Hematopoietic multipotent progenitor cell treated with erythropoietin and hydrocortisone succinate and interleukin-3 and kit ligand, for 8 days (in vitro differentiated cells): ENCODE results near the gene TNIK.

Experiments used
- DNase-seq: peaks from one replicate; pipeline ENCODE4 v3.0.0-alpha.2; 2015

TNIK gene

DNA sequence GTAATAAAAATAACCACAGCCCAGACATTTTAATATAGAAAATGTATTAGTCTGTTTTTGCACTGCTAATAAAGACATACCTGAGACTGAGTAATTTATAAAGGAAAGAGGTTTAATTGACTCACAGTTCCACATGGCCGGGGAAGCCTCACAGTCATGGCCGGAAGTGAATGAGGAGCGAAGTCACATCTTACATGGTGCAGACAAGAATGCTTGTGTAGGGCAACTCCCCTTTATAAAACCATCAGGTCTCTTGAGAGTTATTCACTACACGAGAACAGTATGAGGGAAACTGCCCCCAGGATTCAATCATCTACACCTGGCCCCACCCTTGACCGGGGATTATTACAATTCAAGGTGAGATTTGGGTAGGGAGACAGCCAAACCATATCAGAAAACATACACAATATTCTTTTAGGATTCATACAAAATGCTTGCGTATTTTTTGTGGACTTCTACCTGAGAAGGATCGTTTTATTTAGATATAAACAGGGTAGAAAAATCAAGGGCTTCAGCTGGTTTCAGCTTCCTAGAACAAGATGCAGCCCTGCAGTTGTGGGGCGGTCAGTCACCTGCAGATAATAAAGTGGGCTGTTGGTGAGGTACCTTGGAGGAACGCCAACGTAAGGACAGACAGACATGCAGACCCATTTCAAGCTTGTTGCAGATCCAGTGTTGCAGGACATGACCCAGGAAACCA, 101.9 kb downstream of the TNIK start:
- no peak for DNase-seq

DNA sequence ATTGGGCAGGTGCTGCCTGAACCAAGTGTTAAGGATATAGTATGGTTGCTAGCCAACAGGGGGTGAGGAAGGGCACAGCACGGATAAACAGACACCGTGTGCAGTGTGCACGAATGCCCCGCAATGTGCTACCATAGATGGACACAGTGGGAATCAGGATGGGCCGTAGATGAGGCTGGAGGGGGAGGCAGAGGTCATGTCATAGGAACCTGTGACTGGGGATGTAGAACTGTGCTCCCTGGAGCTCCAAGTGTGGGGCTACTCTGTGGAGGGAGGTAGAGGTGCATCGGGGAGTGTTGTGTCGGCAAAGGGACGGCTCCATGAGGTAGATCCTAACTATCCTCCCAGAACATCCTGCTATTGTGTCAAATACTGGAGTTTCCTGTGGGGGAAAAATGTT, 102.5 kb downstream of the TNIK start:
- DNase-seq, result no peak

DNA sequence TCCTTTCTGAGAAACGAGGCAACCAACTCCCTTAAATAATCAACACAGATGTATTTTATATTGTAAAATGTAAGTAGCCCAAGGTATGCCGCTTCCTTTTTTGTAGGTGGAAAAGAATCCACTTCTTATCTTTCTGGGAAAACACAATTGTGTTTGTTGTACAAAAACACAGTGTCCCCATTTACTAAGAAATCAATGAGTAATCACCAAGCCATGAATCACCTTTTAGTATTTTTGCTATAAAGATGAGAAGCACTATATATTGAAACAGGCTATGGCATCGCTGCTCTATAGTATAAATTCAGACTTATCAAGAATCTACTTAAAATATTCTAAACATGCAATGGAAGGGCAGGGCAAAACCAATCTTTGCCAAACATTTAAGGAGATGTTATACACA, 104.0 kb downstream of the TNIK start:
- DNase-seq, result no peak

DNA sequence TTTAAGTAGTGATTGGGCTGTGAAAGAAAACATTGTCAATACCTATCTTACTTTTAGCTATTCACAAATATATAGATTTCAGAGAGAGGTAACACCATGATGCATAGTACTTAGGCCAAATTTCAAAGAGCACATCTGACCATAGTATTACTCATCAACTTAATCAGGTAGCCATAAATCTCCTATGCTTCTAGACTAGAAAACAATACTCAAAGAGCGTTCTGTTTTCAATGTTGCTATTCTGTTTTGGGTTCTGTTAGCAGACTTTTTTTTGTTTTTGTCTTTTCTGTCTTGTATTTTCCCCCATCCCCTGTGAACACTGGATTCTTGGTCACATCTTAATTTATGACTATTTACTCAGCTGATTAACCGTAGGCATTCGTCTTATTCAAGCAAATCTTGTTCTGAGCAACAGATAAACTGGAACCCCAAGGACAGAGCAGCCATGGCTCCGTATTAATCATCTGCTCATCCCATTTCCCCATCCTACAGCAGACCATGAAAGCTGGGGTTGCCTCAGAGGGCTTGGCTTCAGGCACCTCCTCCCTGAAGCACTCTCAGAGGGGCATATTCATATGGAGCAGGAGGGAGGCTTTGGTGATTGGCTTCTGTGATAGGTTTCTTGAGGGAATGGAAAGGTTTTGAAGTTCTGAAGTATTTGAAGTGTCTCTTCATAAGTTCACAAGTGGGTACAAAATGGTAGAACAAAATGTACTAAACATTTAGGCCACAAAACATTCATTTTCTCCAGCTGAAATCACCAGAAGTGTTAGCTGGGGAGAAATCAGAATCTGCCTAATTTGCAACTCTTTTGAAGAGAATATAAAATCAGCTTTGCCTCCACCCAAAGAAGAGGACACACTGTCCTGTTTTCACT, 105.3 kb downstream of the TNIK start:
- DNase-seq, result no peak

DNA sequence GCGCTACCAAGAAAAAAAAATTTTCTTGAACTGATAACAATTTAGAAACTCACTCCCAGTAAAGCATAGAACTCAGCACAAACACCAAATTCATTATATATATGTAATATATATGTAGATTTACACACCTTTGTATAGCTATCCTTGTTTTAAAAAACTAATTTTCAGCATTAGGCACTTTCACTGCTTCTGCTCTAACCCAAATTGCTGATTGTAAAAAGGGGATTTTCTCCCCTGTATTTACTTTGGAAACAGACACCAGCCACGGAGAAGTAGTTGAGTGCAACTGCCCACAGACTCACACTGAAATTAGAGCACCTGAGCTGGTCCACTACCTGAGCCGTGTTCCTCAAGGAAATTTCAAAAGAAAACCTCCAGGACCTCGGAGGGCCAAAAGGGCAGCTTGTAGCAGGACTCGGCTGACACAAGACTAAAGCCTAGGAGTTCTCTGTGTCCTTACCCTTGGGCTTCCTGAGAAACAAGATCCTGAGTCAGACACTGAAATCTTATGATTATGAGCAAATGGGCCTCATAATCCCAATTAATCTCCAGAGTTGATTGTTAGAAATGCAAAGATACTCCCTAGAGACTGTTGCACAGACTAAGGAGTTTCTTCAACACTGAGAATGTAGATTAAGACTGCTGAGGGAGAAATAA, 106.0 kb downstream of the TNIK start:
- no peak for DNase-seq

DNA sequence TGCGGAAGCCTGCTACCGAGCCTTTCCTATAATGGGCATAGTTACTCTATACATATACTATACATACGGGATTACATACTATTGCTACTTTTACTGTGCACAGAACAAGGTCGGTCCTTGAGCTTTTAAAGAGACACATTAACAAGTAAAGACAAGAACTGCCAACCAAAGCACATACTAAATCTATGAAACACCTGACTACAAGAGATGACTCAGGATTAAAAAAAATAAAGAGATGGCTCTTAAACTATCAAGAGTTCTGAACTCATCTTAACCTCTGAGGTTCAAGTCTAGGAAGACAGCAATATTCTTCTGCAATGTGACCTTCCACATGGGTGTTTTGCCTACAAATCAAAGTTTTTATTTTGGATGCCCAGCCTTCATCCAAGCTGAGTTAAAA, 106.8 kb downstream of the TNIK start:
- DNase-seq, result no peak

DNA sequence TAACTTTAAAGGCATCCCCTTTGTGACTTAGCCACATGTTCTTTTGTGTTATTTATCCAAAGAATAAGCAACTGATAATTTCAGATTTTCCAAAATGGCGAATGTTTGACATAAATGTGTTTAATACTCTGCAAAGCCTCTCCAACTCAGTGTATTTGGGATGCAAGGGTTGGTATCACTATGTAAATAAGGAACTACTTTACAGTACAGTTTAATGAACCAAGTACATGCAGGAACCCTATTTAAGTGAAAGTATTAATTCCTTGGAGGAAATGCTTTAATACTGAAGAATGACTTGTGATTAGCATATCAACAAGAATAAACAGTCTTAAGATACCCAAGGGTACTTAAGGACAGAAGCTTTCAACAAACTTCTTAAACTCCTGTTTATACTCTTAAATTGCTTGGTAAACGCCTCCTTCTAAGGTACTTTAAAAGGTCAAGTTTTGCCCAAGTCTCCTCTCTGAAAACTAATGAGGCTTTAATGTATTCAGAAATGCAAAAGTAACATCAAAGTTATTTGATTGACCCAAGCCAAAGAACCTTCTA, 107.7 kb downstream of the TNIK start:
- no peak for DNase-seq

DNA sequence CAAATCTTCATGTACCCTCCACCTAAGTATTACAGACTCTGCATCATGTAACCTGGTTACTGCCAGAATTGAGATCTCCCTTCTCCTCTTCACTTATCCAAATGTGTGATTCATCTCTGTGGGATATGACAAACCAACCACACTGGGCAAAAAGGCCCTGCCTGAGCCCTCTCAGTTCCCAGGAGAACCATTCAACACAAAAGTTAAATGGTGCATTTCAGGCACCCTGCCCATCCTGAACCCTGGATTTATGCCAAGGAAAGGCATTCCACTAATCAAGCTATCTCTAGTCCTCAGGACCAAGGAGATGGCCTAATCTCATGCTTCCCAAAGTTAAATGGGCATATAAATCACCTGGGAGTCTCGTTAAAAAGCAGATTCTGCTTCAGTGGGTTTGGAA, 108.5 kb downstream of the TNIK start:
- peak; percentile 39 for DNase-seq

DNA sequence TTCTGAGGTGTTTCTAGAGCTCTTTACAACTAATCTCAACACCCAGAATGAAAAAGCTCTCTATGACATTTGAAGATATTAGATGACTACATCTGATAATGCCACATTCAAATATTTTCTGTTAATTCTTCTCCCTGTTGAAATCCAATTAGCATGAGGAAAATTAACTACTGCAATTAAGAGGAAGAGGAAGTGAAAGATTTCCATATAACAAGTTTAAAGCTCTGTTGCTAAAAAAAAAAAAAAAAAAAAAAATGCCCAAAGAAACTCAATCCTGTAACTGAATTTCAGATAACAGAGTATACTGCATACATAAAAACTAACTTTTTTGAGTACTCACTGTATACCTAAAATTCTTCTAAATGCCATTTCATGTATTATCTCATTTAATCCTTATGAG, 109.8 kb downstream of the TNIK start:
- DNase-seq, result no peak

DNA sequence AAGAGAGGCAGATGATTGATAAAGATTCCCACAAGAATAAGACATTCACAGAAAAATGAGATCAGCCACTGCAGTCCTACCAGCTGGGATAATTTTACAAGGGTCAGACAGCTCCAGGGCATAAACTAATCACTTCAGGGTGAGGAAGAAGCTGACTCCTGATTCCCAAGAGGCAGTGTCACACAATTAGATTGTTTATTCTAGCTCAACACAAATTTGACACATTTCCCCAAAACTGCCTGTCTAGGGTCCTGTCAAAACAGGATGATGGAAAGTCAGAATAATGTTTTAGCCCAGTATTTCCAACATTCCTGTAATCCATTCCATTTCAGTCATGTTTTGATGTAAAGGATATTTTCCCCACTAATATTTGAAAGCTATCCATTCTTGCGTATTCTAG, 110.8 kb downstream of the TNIK start:
- DNase-seq, result no peak

DNA sequence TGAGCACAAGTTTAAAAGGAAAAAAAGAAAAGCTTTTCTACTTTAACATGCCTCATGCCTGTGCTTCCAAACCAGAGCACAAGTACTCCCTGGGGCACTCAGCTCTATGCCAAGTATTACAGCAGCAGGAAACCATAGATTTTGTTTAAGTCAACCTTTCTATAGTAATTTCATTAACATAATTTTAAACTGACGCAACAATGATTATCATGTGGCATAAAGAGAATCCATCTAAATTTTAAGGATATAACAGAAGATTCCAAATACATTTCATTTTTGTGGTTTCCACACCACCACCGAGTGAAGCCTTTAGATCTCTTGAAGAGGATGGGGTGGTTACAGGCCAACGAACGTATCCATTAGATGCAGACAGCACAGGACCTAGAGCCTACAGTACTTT, 112.1 kb downstream of the TNIK start:
- DNase-seq, result no peak

DNA sequence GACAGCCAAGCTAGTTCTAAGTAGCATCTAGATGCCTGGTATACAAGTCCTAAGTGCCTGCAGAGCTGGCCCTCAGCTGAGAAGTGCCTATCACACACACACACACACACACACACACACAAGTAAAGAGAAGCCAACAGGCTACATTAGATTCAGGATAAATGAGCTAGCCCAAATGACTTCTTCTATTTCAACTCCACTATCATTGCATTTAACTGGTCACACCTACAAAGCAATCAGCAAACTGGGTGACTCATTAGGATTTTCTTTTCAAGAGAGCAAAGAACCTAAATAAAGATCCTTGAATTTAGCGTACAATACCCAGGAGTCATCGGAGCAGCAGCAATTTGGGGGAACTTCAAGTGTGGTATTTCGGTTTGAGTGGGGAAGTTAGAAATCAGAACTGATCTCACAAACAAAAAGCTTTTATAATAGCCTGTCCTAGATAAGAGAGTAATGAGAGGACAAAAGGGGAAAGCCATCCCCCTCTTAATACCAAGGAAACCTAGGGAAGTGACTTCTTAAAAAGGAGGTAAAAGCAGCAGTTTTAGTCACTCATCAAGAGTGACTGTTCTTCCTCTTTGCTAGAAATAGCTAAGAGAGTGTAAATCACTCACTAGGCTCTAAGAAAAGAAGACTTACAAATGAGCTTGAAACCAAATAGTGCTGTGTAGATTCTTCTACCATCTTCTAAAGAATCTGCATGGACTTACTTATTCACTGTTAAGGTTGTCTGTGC, 112.7 kb downstream of the TNIK start:
- DNase-seq, result peak; percentile 41

DNA sequence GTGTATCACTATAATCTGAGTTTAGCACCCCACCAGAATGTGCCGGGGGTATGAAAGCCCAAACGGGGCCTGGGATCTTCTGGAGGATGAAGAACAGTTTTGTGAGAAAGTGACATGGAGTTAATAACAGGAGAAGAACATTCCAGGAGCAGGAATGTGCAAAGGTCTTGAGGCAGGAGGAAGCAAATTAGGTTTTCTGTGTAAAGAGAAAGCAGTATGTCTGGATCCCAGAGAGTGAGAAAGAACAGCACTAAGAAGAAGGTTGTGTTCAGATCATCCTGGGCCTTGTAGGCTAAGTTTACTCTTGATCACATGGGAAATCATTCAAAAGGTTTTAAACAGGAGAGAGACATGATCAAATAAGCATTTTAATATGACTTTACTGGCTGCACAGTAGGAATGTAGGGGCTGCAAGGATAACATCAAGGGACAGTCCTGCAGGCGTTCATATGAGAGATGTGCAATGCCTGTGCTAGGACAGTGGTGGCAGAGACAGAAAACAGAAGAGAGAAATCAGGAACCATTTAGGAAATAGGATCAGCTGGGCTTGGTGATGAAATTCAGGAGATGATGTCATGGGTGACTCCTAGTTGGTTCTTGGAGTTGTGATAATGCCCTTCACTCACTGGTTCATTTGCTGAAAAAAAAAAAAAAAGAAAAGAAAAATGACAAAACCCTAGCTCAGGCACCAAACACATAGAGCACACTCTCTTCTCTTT, 113.5 kb downstream of the TNIK start:
- DNase-seq, result peak; percentile 14

DNA sequence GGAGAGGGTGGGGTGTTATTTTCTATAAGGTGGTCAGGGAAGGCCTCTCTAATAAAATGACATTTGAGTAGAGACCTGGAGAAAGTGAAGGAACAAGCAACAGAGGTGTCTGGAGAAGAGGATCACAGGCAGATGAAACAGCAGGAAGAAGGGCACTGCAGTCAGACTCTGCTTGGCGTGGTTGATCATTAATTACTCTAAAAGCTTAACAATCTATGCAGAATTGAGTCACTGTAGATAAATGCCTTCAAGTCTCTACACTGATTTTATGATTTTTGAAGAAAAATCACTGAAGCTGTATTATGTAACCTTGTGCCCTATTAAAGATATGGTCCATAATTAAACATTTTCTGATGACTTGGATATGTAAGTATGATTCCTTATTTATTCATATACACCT, 114.2 kb downstream of the TNIK start:
- no peak for DNase-seq

DNA sequence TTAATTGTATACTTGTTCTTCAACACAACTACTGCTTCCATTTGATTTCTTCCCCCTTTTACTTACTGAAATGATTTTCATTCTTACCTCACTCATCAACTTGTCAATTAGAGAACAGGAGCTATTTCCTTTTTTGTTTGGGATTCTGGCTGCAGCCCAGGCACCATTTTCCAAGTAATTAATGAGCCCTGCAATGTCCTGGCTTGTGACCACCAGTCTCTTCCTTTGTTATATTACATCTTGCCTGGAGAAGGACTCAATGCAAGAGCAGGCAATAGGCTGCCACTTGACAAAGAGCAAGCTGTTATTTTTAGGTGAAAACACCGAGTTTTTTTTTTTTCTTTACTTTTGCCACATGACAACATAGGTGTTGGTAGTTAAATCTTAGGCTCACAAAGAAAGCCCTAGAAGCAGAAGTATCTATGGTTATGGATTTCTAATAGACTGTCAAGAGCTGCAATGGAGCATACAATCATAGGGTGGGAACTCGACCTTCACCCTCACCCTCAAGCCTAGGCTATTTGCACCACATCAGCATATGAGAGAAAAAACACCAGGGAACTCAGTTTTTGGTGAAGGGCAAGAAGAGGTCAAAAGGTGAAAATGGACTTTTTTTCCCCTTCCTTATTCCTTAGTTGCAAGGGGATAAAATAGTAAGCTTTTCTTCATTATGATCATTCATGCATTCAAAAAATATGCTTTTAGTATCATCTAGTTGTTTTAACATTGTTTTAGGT, 114.9 kb downstream of the TNIK start:
- DNase-seq, result no peak

DNA sequence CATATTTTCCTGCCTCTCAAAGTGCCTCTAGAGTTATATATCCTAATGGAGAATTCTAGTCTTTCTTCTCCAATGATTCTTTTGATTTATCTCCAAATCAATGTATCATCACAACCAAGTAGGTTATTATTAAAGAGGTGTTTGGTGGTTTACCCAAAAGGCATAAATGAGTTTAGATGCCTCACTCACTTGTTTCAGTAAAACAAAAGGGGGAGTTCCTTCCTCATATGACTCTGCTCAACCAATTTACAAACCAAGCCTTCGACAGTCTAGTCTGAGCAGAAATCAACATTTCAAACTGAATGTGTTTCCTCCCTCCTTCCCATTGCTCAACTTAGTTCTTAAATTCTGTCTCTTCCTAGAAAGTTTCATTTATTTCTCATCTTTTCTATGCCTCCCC, 116.5 kb downstream of the TNIK start:
- DNase-seq, result no peak

DNA sequence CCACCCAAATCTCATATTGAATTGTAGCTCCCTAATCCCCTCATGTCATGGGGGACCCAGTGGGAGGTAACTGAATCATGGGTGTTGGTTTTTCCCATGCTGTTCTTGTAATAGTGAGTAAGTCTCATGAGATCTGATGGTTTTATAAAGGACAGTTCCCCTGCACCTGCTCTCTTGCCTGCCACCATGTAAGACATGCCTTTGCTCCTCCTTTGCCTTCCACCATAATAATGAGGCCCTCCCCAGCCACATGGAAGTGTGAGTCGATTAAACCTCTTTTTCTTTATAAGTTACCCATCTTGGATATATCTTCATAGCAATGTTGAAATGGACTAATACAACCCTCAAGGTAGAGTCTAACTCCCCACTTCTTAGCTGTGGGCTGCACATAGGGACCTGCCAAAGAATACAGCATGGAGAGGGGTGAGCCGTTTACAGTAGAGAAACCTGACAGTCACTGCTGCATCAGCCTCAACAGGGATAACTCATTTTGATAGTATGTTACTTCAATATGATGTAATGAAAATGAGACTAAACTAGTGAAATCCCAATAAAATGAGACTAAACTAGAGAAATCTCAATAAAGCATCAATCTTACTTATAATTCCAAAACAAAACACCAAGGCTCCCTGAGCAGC, 117.3 kb downstream of the TNIK start:
- no peak for DNase-seq

DNA sequence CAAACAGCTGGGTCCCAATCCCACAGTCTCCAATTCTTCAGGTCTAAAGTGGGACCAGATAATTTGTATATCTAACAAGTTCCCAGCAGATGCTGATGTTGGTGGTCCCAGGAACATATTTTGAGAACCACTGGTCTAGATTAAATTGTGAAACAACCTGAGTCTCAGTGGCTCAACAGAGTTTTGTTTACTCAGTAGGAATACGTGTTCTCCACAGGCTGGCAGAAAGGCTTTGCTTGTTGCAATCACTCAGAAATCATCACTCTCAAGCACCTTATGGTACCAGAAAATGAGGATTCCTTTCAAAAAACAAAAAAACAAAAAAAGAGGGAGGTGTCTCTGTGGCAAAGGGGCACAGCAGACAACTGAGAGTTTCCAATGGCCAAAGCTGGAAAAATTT, 118.0 kb downstream of the TNIK start:
- no peak for DNase-seq

DNA sequence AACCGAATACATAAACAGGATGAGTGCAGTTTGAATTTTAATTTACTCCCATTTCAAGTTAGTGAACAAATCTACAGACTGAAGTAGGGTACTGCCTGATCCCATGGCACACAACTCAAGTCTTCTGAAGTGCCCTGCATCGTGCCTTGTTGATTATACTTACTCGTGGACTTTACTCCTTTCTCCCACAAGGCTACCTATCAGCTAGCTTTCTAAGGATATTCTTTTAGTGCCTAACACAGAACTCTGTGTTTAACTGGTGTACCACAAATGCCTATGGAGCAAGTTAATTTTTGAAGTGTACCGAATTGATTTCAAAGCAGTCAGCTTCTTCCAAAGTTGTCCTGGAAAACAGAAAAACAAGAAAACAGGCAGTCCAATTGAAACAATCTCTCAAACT, 119.8 kb downstream of the TNIK start:
- DNase-seq, result no peak

DNA sequence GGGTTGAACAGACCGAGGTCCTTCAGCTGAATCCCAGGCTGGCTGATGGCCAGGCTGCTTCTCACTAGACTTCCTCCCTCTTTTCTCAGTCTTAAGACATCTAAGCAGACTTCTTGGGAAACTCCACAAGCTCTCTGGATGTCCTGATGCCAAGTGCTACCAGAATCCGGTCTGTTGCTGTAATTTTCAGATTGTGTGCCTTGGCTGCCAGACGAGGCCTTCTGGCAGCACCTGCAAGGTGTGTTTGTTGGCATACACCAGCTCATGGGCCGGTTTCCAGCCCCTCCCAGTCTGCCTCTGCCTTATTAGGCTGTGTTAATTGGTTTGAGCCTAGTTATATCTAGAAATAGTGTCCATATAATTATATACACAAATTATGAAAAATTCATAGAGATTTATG, 120.6 kb downstream of the TNIK start:
- no peak for DNase-seq

DNA sequence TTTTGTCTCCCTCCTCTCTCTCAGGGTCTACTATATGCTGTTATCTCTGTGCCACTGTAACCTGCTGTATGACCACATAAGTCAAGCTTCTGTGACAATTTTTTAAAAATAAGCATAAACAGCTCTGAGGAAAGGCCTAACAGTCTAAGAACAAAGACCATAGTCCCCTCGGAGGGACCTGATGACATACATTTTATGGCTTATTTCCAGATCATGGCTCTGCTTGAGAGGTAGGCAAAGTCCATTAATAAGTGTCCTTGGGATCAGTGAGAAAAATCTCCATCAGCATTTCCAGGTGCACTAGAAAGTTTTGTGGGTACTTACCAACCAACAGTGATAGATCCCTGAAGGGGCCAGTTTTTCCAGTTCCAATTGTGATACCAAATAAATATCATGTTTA, 123.8 kb downstream of the TNIK start:
- DNase-seq, result no peak
